Muscle of leg (tissue), 11 donors: ENCODE results near the gene TMTC2. TPM values are rescaled to one million over a fixed set of nuclear protein-coding genes. Genes with fewer than 3 reads are reported as not detected.
"Not testable (repeated sequence)": the region's sequence is repeated elsewhere in the genome, so short reads cannot be mapped to it uniquely, and the experiment has no call there.

Source experiments
- DNase-seq: peaks from one replicate; pipeline ENCODE4 v3.0.0; 2013
- H3K27ac ChIP-seq: one replicate; pipeline ENCODE4 v1.5.1; 2013; ENCODE audit warnings: mild to moderate bottlenecking, low read length, control low read depth
- H3K27me3 ChIP-seq: one replicate; pipeline ENCODE4 v1.6.1; 2013; ENCODE audit warnings: low read length; ENCODE audit not compliant: control insufficient read depth, insufficient read depth
- H3K36me3 ChIP-seq: one replicate; pipeline ENCODE4 v1.6.1; 2013; ENCODE audit warnings: low read length; ENCODE audit not compliant: control insufficient read depth, insufficient read depth
- H3K4me1 ChIP-seq: one replicate; pipeline ENCODE4 v1.6.1; 2013; ENCODE audit warnings: low read length; ENCODE audit not compliant: control insufficient read depth, insufficient read depth
- H3K4me3 ChIP-seq: one replicate; pipeline ENCODE4 v1.5.1; 2013; ENCODE audit warnings: low read length, control low read depth
- H3K9me3 ChIP-seq: replicated peaks from 2 replicates; pipeline ENCODE4 v1.6.1; 2013; ENCODE audit warnings: low read depth, low read length; ENCODE audit not compliant: control insufficient read depth
- WGBS: methylation state at CpG from one replicate; pipeline ENCODE4 v1.1.5; 2013; ENCODE audit warnings: missing lambda C conversion rate; ENCODE audit not compliant: insufficient coverage; 5-methylcytosine and 5-hydroxymethylcytosine counted together
- polyA plus RNA-seq, 8 donors: library from polyadenylated mRNA; unstranded; fragments of 120-200 nt; gene quantifications; one replicate each; pipeline versions ENCODE4 v1.2.1 to v1.2.3, GENCODE V29; 2013; ENCODE audit warnings: inconsistent platforms in 1 of 8, low replicate concordance in 1 of 8; ENCODE audit not compliant: insufficient read length in 8 of 8, insufficient read depth in 1 of 8
- total RNA-seq: library from RNA; stranded (reverse); fragments of 120-200 nt; gene quantifications from one replicate; pipeline ENCODE4 v1.2.4, GENCODE V29; 2013

TMTC2 gene
- total and polyA plus RNA-seq, 9 donors, result 10.8 to 24.8 (median 18.3) TPM

- Histone ChIP-seq H3K4me1 (no peaks in the 10 kb centered on the region), H3K36me3 (peaks cover 3% of the 10 kb centered on the region), H3K27me3 (no peaks in the 10 kb centered on the region), H3K9me3 (no peaks in the 10 kb centered on the region), H3K4me3 (no peak overlapping the region), H3K27ac (no peak overlapping the region)
- DNase-seq, result no peak
- WGBS, result no CpG with 5 or more reads among the region's 2 CpGs
Measured at GRCh38 chr12:82804601-82805000, 117.9 kb downstream of the TMTC2 start.

DNA sequence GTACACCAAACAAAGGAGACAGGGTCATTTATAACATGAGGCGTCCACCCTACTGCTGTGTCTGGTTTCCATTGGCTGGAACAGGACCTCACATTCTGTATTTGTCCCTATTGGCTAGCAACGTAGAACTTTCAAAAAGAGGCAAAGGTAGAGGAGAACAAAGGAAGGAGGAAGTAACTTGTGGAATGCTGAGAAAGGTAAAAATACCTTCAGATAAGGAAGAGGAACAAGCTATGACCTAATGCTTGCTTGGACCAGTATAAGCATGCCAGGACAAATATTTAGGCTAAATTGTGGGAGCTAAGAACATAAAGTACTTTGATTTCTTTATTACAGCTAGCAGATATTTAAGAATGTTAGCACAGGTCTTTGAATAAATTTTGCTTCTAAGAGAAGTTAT, 118.3 kb downstream of the TMTC2 start:
- 100% methylated on average over 1 of the region's 2 CpGs for WGBS
- H3K4me3 ChIP-seq, H3K27ac ChIP-seq, H3K27me3 ChIP-seq, H3K4me1 ChIP-seq, H3K9me3 ChIP-seq, DNase-seq, H3K36me3 ChIP-seq: not testable (repeated sequence)

DNA sequence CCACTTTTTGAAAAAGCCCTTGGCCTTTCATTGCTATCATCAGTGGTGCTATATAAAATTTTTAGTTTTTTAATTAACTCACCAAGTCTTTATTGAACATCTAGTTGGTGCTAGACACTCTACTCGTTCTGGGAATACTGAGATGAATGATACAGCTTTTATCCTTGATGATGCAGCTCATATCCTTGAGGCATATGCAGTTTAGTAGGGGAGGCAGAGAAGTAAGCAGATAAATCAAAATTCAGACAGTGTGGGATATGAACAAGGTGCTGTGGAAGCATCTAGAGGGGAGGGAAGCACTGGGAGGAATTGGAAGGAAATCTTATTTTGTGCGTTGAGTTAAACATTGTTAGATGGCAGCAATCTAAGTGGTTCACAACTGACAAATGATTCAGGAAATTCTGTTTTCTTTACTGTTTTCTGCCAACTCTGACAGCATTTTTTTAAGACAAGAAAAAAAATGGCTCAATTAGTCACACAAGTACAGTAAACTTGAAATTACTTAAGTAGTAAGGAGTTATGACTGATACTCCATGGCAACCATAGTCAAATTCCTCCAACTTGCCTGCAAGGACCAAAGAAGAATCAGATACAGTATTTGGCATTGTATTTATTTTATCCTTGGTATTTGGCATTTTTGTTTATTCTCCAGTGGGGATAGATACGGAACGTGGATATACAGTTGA, 119.2 kb downstream of the TMTC2 start:
- no peak overlapping the region for H3K27ac ChIP-seq
- no peak for DNase-seq
- 86% methylated on average over 1 of the region's 4 CpGs for WGBS
- no peaks in the 10 kb centered on the region for H3K27me3 ChIP-seq
- H3K9me3 ChIP-seq, result no peaks in the 10 kb centered on the region
- H3K36me3 ChIP-seq, result peaks cover 3% of the 10 kb centered on the region
- H3K4me1 ChIP-seq, result no peaks in the 10 kb centered on the region
- H3K4me3 ChIP-seq, result no peak overlapping the region

- Histone ChIP-seq H3K4me3 (no peak overlapping the region), H3K27me3 (no peaks in the 10 kb centered on the region), H3K36me3 (peaks cover 1% of the 10 kb centered on the region), H3K4me1 (no peaks in the 10 kb centered on the region), H3K27ac (no peak overlapping the region), H3K9me3 (no peaks in the 10 kb centered on the region)
- DNase-seq, result no peak
Measured at GRCh38 chr12:82807132-82807737, 120.5 kb downstream of the TMTC2 start.

- Histone ChIP-seq H3K27ac (no peak overlapping the region), H3K36me3 (no peaks in the 10 kb centered on the region), H3K4me3 (no peak overlapping the region), H3K27me3 (no peaks in the 10 kb centered on the region), H3K9me3 (no peaks in the 10 kb centered on the region), H3K4me1 (no peaks in the 10 kb centered on the region)
- no peak for DNase-seq
- WGBS, result 100% methylated on average over 1 of the region's 5 CpGs
Measured at GRCh38 chr12:82810568-82810967, 123.9 kb downstream of the TMTC2 start.

- DNase-seq, result no peak
- Histone ChIP-seq H3K27ac (no peak overlapping the region), H3K4me3 (no peak overlapping the region), H3K36me3 (no peaks in the 10 kb centered on the region), H3K4me1 (no peaks in the 10 kb centered on the region), H3K27me3 (no peaks in the 10 kb centered on the region), H3K9me3 (no peaks in the 10 kb centered on the region)
Measured at GRCh38 chr12:82817368-82817767, 130.7 kb downstream of the TMTC2 start.

- Histone ChIP-seq H3K4me3 (no peak overlapping the region), H3K4me1 (no peaks in the 10 kb centered on the region), H3K27me3 (no peaks in the 10 kb centered on the region), H3K36me3 (no peaks in the 10 kb centered on the region), H3K27ac (no peak overlapping the region), H3K9me3 (no peaks in the 10 kb centered on the region)
- WGBS, result no CpG with 5 or more reads among the region's 1 CpG
- DNase-seq, result no peak
Measured at GRCh38 chr12:82818271-82819035, 131.7 kb downstream of the TMTC2 start.

DNA sequence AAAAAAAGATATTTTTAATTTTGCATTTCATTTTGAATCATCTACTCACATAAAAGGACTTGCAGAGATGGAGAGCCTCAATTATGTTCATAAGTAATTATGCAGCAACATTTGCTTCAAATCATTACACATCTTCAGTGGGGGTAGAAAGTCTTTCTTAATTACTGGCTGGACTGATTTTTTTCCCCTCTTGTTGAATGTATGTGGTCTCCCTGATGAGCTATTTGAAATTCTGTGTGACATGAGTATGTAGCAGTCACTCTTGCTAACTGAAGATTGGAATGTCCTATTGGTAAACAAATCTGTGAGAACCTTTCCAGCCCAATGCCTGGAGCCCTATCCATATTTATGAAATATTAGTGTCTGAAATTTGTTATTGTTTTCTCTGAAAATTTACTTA, 139.8 kb downstream of the TMTC2 start:
- Histone ChIP-seq H3K27me3 (no peaks in the 10 kb centered on the region), H3K9me3 (no peaks in the 10 kb centered on the region), H3K27ac (no peak overlapping the region), H3K4me3 (no peak overlapping the region), H3K4me1 (no peaks in the 10 kb centered on the region), H3K36me3 (no peaks in the 10 kb centered on the region)
- DNase-seq, result no peak

GRCh38 chr12:82832096-82832495, 145.4 kb downstream of the TMTC2 start:
- WGBS, result no CpG with 5 or more reads among the region's 2 CpGs
- Histone ChIP-seq H3K36me3 (no peaks in the 10 kb centered on the region), H3K27ac (no peak overlapping the region), H3K4me1 (no peaks in the 10 kb centered on the region), H3K9me3 (no peaks in the 10 kb centered on the region), H3K27me3 (no peaks in the 10 kb centered on the region), H3K4me3 (no peak overlapping the region)
- no peak for DNase-seq

DNA sequence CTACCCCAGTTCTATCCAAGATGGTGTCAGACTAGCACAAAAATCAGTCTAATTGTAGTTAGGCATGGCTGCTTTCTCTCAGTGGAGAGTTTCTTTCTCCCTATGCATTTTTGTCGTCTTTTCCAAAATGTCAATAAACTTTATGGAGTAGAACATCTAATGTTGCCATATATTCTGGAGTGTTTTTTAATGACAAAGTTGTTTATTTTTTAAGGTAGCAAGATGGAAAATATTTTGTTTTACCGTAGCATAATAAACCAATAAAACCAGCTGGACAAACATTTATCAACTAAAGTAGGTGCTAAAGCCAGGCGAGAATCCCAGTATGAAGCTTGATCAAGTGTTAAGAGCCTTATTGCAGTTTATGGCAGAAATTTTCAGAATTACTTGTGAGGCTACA, 146.3 kb downstream of the TMTC2 start:
- no peaks in the 10 kb centered on the region for H3K36me3 ChIP-seq
- WGBS, result no CpG with 5 or more reads among the region's 3 CpGs
- no peak overlapping the region for H3K4me3 ChIP-seq
- no peak for DNase-seq
- no peak overlapping the region for H3K27ac ChIP-seq
- no peaks in the 10 kb centered on the region for H3K4me1 ChIP-seq
- no peaks in the 10 kb centered on the region for H3K27me3 ChIP-seq
- H3K9me3 ChIP-seq, result no peaks in the 10 kb centered on the region
